Keratinocyte (primary cell): Measurements from ENCODE around the gene DVL2. TPM values are rescaled to one million over a fixed set of nuclear protein-coding genes. Genes with fewer than 3 reads are reported as not detected.
A peak's percentile ranks its signal among the peaks of the same experiment; 100 is the strongest.

Source experiments
- DNase-seq: peaks from one replicate; pipeline ENCODE4 v3.0.0-alpha.2; 2011; ENCODE audit warnings: low read depth, missing footprints, low spot score
- FAIRE-seq: peaks from 2 replicates; lab custom pipeline; 2011; peaks lifted over from hg19 to GRCh38; lab: Jason Lieb, UNC
- H2AFZ ChIP-seq: 2 replicates; pipeline ENCODE4 v1.6.0; 2012; ENCODE audit warnings: low read length, control low read depth, inconsistent platforms; ENCODE audit not compliant: control insufficient read depth
- H3K27ac ChIP-seq: 2 replicates; pipeline ENCODE4 v1.5.1; 2011; ENCODE audit warnings: low read length; ENCODE audit not compliant: control insufficient read depth, insufficient read depth
- H3K27me3 ChIP-seq: 3 replicates; pipeline ENCODE4 v1.6.0; 2011; ENCODE audit warnings: low read length; ENCODE audit not compliant: control insufficient read depth, insufficient read depth; ENCODE audit errors: extremely low read depth
- H3K36me3 ChIP-seq, 2 experiments: 2 replicates in 1 of 2; 3 replicates in 1 of 2; pipeline ENCODE4 v1.5.1; 2011; ENCODE audit warnings: low read length in 2 of 2, mild to moderate bottlenecking in 1 of 2; ENCODE audit not compliant: control insufficient read depth in 2 of 2, insufficient read depth in 2 of 2; ENCODE audit errors: extremely low read depth in 1 of 2
- H3K4me1 ChIP-seq: 3 replicates; pipeline ENCODE4 v1.5.1; 2011; ENCODE audit warnings: low read length; ENCODE audit not compliant: control insufficient read depth, insufficient read depth; ENCODE audit errors: extremely low read depth
- H3K4me2 ChIP-seq: 3 replicates; pipeline ENCODE4 v1.6.0; 2011; ENCODE audit warnings: low read depth, low read length; ENCODE audit not compliant: control insufficient read depth, insufficient read depth; ENCODE audit errors: extremely low read depth
- H3K4me3 ChIP-seq, 3 experiments: fragments of 200-600 bp in 1 of 3; sonication (generic) in 1 of 3; 2 replicates in 2 of 3; 3 replicates in 1 of 3; pipeline ENCODE4 v1.5.1; 2011 to 2016; ENCODE audit warnings: low read length in 3 of 3, mild to moderate bottlenecking in 3 of 3, control low read depth in 2 of 3, inconsistent platforms in 1 of 3, low read depth in 1 of 3, mixed read lengths in 1 of 3, mixed run types in 1 of 3, moderate library complexity in 1 of 3; ENCODE audit not compliant: control insufficient read depth in 2 of 3, insufficient read depth in 2 of 3; ENCODE audit errors: extremely low read depth in 1 of 3
- H3K79me2 ChIP-seq: 2 replicates; pipeline ENCODE4 v1.6.0; 2012; ENCODE audit warnings: low read length; ENCODE audit not compliant: control insufficient read depth, insufficient read depth
- H3K9ac ChIP-seq: 3 replicates; pipeline ENCODE4 v1.6.0; 2011; ENCODE audit warnings: low read length; ENCODE audit not compliant: control insufficient read depth, insufficient read depth; ENCODE audit errors: extremely low read depth
- H3K9me1 ChIP-seq: 3 replicates; pipeline ENCODE4 v1.6.0; 2011; ENCODE audit warnings: low read length; ENCODE audit not compliant: control insufficient read depth, insufficient read depth; ENCODE audit errors: extremely low read depth
- H3K9me3 ChIP-seq: 2 replicates; pipeline ENCODE4 v1.5.1; 2012; ENCODE audit warnings: low read depth, low read length; ENCODE audit not compliant: control insufficient read depth
- H4K20me1 ChIP-seq: 3 replicates; pipeline ENCODE4 v1.6.0; 2011; ENCODE audit warnings: low read length; ENCODE audit not compliant: control insufficient read depth, insufficient read depth; ENCODE audit errors: extremely low read depth
- CTCF ChIP-seq, 3 experiments: IDR thresholded peaks in 1 of 3; conservative IDR thresholded peaks in 1 of 3; optimal IDR thresholded peaks in 1 of 3; 2 replicates in 2 of 3; 3 replicates in 1 of 3; pipeline versions ENCODE3 to v1.5.1; 2011; ENCODE audit warnings: low read length in 3 of 3, mild to moderate bottlenecking in 3 of 3, moderate library complexity in 2 of 3, control low read depth in 1 of 3, inconsistent platforms in 1 of 3; ENCODE audit not compliant: insufficient read depth in 2 of 3; ENCODE audit errors: extremely low read depth in 1 of 3
- EZH2 ChIP-seq: IDR thresholded peaks from one replicate; pipeline ENCODE4 v1.6.1; 2012; ENCODE audit warnings: inconsistent platforms, mild to moderate bottlenecking, low read length, moderate library complexity
- dilution Hi-C: fragments of 300-500 bp; cut with MboI; formaldehyde crosslinking; loops from one replicate; pipeline ENCODE4 v1.7.0; 2020; ENCODE audit warnings: low sequenced_read_pairs; ENCODE audit not compliant: extremely low pct_ligation_motif_present
- polyA plus RNA-seq, 5 experiments: library from polyadenylated mRNA; depleted of rRNA in 3 of 5; stranded (reverse) in 3 of 5; stranded (forward) in 1 of 5; unstranded in 1 of 5; fragments of >200 nt; gene quantifications; 1 replicate in 1 of 5; 2 replicates in 3 of 5; 3 replicates in 1 of 5; pipeline versions ENCODE4 v1.2.1 to v1.2.3, GENCODE V29; 2011 to 2012; ENCODE audit warnings: missing spikeins in 2 of 5, low read depth in 1 of 5, low replicate concordance in 1 of 5

The DVL2 gene
- polyA plus RNA-seq, 1 donor (not counting 4 experiments of a cell fraction or from before 2014, with no cell fraction given): 3.7 TPM

GRCh38 chr17:7240375-7240774 is 6.1 kb upstream of the DVL2 start:
- FAIRE-seq (no peak), DNase-seq (no peak)
- peak overlapping the region; percentile 86 for H3K4me2 ChIP-seq
- no peaks in the 10 kb centered on the region for H3K27me3 ChIP-seq
- peaks cover 40% of the 10 kb centered on the region for H3K79me2 ChIP-seq
- H2AFZ ChIP-seq: no peak overlapping the region
- dilution Hi-C loops: no loop called here
- no peaks in the 10 kb centered on the region for H3K9me1 ChIP-seq
- no peak overlapping the region for H3K4me3 ChIP-seq
- TF ChIP-seq CTCF (optimal IDR thresholded peaks at IDR 0.05 in 1 of 3, IDR thresholded peaks at IDR 0.05 in 1 of 3, conservative IDR thresholded peaks at IDR 0.05 in 1 of 3; ENCODE audit: extremely low read depth in 1 of 3, insufficient read depth in 2 of 3, low read length in 3 of 3) (no peak), EZH2 (no peak)
- peaks cover 20 to 30% of the 10 kb centered on the region in 2 experiments for H3K36me3 ChIP-seq
- peaks cover 33% of the 10 kb centered on the region for H3K4me1 ChIP-seq
- no peak overlapping the region for H3K9ac ChIP-seq
- H4K20me1 ChIP-seq: no peaks in the 10 kb centered on the region
- H3K27ac ChIP-seq: no peak overlapping the region
- no peaks in the 10 kb centered on the region for H3K9me3 ChIP-seq

GRCh38 chr17:7239091-7240027 is 5.0 kb upstream of the DVL2 start, which contains the start of gene PHF23:
Gene PHF23 (minus strand): TSS chr17:7239457. CDS start chr17:7239279, 178 bp downstream.
- Histone ChIP-seq H4K20me1 (no peaks in the 10 kb centered on the region), H3K4me1 (peaks cover 41% of the 10 kb centered on the region), H3K36me3 (peaks cover 20 to 35% of the 10 kb centered on the region in 2 experiments), H2AFZ (no peak within 1 kb of the TSS), H3K27ac (peak within 1 kb of the TSS; percentile 84), H3K27me3 (no peaks in the 10 kb centered on the region), H3K9me1 (no peaks in the 10 kb centered on the region), H3K79me2 (peaks cover 40% of the 10 kb centered on the region), H3K4me2 (peak within 1 kb of the TSS; percentile 86), H3K9ac (peak within 1 kb of the TSS; percentile 97), H3K9me3 (no peaks in the 10 kb centered on the region), H3K4me3 (peak within 1 kb of the TSS; percentile 87 to 95 (median 90))
- FAIRE-seq (peak; percentile 92), DNase-seq (peak; percentile 94)
- dilution Hi-C loops: no loop called here
- no peak for TF ChIP-seq CTCF (optimal IDR thresholded peaks at IDR 0.05 in 1 of 3, IDR thresholded peaks at IDR 0.05 in 1 of 3, conservative IDR thresholded peaks at IDR 0.05 in 1 of 3; ENCODE audit: extremely low read depth in 1 of 3, insufficient read depth in 2 of 3, low read length in 3 of 3)
- TF ChIP-seq EZH2: no peak
